Muscle of arm (tissue), 12 donors: ENCODE data around the gene MYOM1. TPM values are rescaled to one million over a fixed set of nuclear protein-coding genes. Genes with fewer than 3 reads are reported as not detected.
A peak's percentile ranks its signal among the peaks of the same experiment; 100 is the strongest.

Source experiments
- DNase-seq: peaks from one replicate; pipeline ENCODE4 v3.0.0-alpha.2; 2013
- polyA plus RNA-seq, 12 donors: library from polyadenylated mRNA; unstranded; fragments of 120-200 nt; gene quantifications; one replicate each; pipeline ENCODE4 v1.2.1, GENCODE V29; 2013; ENCODE audit not compliant: insufficient read length in 12 of 12

MYOM1 gene
- polyA plus RNA-seq, 12 donors, result 243 to 883 (median 640) TPM

GRCh38 chr18:3251249-3251962, 31.6 kb upstream of the MYOM1 start:
- DNase-seq, result no peak

GRCh38 chr18:3250237-3251107, 30.7 kb upstream of the MYOM1 start:
- no peak for DNase-seq

- DNase-seq, result peak; percentile 45
These were observed 29.0 kb upstream of the MYOM1 start for GRCh38 chr18:3248658-3249359.

- peak; percentile 83 for DNase-seq
These were observed 28.4 kb upstream of the MYOM1 start for GRCh38 chr18:3248062-3248657.

GRCh38 chr18:3247240-3248061, 27.7 kb upstream of the MYOM1 start, which contains the start of gene MYL12A:
Gene MYL12A, plus strand, starts transcription at chr18:3247801. Its CDS starts 5,447 bp downstream, at chr18:3253248.
- DNase-seq, result peak; percentile 98

- peak; percentile 66 for DNase-seq
These were observed 27.0 kb upstream of the MYOM1 start for GRCh38 chr18:3246635-3247239.

GRCh38 chr18:3245853-3246634, 26.3 kb upstream of the MYOM1 start:
- peak; percentile 92 for DNase-seq

GRCh38 chr18:3245185-3245564, 25.4 kb upstream of the MYOM1 start:
- DNase-seq, result no peak

- DNase-seq, result no peak
These were observed 19.0 kb upstream of the MYOM1 start for GRCh38 chr18:3238742-3239141.

GRCh38 chr18:3236470-3236869, 16.7 kb upstream of the MYOM1 start:
- DNase-seq, result no peak

GRCh38 chr18:3235846-3236245, 16.1 kb upstream of the MYOM1 start:
- no peak for DNase-seq

GRCh38 chr18:3234457-3234856, 14.7 kb upstream of the MYOM1 start:
- no peak for DNase-seq

GRCh38 chr18:3233433-3234168, 13.8 kb upstream of the MYOM1 start:
- DNase-seq, result no peak

GRCh38 chr18:3233004-3233403, 13.2 kb upstream of the MYOM1 start:
- DNase-seq, result no peak

- no peak for DNase-seq
These were observed 10.9 kb upstream of the MYOM1 start for GRCh38 chr18:3230401-3231334.

GRCh38 chr18:3226048-3226447, 6.3 kb upstream of the MYOM1 start:
- no peak for DNase-seq

- DNase-seq, result no peak
These were observed 5.8 kb upstream of the MYOM1 start for GRCh38 chr18:3225588-3225987.

GRCh38 chr18:3224223-3224622, 4.5 kb upstream of the MYOM1 start:
- DNase-seq, result no peak
